NCI-H2029 (cell line): ENCODE results near the gene IDI2.
A peak's percentile ranks its signal among the peaks of the same experiment; 100 is the strongest.

Experiments used
- DNase-seq: peaks from one replicate; lab custom pipeline; 2025; lab: John Stamatoyannopoulos, UW

IDI2 gene

DNA sequence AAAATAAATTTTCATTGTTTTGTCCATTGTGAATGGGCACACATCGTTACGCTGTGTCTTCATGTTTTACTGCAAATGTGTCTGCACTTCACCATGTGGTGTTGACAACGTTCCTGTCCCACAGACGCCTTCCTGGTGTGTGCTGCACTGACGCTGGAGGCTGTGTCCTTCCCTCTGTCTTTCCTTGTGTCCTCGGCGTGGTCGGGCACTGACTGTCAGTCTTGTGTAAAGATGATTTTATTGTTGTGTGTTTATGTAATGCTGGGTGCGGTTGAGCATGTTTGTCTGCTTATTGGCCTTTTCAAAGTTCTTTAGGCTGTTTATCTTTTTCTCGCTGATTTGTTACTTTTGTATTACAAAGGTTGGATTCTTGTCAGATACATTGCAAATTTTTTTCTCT lies 18.1 kb downstream of the IDI2 start:
- DNase-seq, result no peak

GRCh38 chr10:1006573-1006972 lies 19.1 kb downstream of the IDI2 start:
- DNase-seq, result no peak

GRCh38 chr10:1003884-1004670 lies 21.6 kb downstream of the IDI2 start:
- DNase-seq, result no peak

- DNase-seq, result no peak
Measured at GRCh38 chr10:1002425-1003006, 23.1 kb downstream of the IDI2 start.

GRCh38 chr10:997266-998022 lies 28.2 kb downstream of the IDI2 start:
- no peak for DNase-seq

GRCh38 chr10:996031-996430 lies 29.6 kb downstream of the IDI2 start:
- DNase-seq, result no peak

DNA sequence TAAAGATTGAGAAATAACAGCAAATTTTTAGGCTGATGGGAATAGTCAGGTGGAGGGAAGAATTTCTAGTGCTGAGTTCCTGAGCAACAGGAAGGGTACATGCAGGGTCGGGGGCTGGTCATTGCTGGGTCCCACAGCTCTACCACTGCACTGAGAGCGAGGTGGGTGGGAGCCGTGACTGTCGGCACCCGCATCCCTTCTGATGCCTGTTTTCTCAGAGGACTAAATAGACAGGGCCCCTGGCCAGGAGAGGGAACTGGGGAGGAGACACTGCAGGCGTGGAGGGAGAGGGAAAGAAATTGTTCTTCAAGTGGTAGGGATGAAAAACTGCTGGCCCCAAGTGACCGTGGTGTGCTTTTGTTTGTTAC lies 30.1 kb downstream of the IDI2 start:
- DNase-seq, result no peak

DNA sequence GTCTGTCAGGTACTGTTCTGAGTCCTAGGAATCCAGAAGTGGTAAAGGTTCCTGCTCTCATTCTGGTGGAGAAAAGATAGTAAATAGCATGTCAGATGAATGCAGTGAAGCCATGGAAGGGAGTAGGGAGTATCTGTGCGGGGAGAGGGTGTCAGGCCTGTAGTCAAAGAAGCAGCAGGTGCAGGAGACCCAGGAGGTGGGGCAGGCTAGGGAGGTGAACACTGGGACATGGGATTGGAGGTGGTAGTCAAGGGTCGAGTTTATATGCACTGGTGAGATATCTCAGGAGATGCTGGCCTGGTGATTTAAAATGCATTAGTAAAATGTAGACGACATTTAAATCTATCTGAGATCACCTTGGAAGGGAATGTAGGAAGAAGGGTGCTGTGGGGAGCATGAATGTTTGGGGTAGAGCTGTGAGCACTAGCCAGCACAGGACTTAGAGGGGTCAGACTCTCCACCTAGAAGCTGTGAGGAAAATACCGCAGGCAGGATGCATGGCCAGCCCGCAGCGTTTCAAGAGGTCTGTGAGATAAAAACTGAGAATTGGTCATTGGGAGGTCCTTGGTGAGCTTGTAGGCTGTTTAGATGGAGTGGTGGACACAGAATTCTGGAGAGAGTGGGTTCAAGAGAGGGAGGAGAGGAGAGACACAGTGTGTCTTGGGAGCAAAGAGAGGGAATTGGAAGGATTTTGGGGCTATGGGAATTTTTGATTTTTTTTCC lies 30.7 kb downstream of the IDI2 start:
- no peak for DNase-seq

DNA sequence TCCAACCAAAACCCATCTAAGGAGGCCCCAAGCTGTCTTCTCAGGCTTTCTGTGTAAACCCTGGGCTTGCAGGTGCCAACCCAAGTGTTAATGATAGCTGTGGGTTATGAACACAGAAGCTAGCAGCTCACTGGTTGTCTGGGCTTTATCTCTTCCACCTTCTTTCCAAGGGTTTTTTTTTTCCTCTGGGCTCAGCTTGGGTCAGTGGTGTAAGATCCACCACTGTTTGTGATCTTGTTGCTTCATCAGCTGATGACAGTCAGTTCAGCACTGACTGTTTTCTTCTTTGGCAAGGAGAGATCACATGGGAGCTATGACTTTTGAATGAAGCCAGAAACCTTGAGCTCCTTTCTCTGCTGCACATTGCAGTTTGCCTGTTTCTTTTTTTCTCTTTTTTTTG lies 32.8 kb downstream of the IDI2 start:
- DNase-seq, result no peak

DNA sequence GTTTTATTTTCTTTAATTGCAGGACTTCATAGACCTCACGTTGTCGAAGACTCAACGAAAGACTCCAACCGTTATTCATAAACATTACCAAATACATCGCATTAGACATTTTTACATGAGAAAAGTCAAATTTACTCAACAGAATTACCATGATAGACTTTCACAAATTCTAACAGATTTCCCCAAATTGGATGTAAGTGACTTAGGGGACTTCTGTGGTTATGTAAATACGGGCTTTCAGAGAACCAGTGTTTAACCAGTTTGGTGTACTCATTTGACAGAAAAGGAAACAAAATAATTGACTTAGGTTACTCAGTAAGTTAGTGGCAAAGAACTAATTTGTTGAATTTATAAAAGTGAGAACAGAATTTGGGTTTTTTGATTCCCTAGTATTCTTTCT lies 33.2 kb downstream of the IDI2 start:
- DNase-seq, result no peak

GRCh38 chr10:990808-991207 lies 34.9 kb downstream of the IDI2 start:
- DNase-seq, result no peak

DNA sequence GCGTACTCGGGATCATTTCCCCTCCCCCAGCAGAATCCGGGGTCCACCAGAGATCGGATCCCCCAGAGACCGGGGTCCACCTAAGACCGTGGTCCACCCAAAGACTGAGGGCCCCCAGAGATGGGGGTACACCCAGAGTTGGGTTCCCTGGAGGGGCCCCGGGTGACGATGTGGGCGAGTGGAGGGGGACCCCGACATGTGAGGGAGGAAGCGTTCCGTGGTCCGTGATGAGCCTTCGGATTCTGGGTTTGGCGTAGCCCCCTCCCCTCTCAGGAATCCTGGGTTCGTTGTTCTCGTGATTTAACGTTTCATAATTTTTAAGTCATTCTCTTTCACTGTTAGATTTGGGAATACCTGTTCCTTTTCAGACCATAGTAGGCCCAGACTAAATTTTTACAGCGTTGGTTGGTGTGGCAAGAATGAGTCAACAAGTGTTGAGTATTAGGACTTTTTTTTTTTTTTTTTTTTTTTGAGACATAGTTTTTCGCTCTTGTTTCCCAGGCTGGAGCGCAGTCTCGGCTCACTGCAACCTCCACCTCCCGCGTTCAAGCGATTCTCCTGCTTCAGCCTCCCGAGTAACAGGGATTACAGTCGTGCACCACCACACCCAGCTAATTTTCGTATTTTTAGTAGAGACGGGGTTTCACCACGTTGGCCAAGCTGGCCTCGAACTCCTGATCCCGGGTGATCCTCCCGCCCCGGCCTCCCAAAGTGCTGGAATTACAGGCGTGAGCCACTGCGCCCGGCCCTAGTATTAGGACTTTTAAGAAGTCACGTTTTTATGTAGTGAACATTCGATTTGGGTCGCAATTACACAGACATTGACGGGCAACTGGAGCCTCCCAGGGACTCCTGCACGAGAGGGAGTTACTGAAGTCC lies 36.8 kb downstream of the IDI2 start:
- no peak for DNase-seq

DNA sequence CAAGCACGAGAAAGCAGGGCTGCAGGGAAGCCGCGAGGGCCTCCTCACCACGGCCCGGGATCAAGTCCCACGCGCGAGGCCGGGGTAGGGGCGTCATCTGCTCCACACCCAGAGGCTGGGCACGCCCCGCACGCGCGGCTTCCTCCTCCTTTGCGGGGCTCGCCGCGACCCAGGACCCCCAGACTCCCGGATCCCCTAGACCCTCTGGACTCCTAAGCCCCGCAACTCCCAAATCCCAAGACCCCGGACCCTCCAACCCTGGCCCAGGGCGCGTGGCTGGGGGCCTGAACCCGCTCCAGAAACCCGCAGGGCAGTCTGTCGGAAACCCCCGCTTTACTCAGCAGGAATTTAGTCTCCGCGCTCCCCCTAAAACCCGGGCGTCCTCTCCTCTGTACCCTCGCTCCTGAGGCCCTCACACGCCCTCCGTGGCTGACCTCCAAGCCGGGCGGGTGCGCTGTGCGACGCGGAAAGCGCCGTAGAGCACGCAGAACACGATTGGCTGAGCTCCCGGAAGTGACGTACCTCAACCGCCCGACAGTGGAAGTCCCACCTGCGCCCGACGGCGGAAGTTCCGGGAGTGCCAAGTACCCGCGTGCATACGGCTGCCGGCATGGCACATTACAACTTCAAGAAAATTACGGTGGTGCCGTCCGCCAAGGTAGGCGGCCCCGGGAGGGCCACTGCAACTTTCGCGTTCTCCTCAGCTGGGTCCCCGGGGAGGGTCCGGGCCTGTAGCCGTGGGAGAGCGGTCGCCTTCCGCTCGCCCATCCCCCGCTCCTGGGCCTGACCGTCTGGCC lies 37.6 kb downstream of the IDI2 start, which contains the start of gene GTPBP4:
TSS of gene GTPBP4 (plus strand) at position 565 of the 797 bp plus-strand sequence. CDS start at position 611, 46 bp downstream.
- DNase-seq, result peak; percentile 89

- no peak for DNase-seq
Measured at GRCh38 chr10:987620-987869, 38.1 kb downstream of the IDI2 start.

GRCh38 chr10:986881-987619 lies 38.6 kb downstream of the IDI2 start:
- no peak for DNase-seq

- DNase-seq, result peak; percentile 80
Measured at GRCh38 chr10:986137-986825, 39.4 kb downstream of the IDI2 start.

DNA sequence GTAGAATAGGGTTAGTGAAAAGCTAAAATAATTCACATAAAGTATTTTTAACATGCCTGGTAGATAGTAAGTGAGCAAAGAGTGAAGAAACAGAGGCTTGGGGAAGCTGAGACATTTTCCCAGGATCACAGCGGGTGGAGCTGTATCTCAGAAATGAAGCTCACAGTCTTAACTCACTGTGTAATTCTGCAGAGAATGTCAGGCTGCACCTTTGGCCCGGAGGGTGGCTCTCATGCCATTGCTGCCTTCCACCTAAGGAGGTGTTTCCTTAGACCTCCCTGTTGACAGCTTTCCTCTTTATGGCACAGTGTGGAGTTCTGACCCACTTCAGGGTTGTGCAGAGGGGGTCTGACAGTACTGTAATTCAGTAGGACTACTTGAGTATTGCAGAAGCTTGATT lies 40.3 kb downstream of the IDI2 start:
- DNase-seq, result no peak

DNA sequence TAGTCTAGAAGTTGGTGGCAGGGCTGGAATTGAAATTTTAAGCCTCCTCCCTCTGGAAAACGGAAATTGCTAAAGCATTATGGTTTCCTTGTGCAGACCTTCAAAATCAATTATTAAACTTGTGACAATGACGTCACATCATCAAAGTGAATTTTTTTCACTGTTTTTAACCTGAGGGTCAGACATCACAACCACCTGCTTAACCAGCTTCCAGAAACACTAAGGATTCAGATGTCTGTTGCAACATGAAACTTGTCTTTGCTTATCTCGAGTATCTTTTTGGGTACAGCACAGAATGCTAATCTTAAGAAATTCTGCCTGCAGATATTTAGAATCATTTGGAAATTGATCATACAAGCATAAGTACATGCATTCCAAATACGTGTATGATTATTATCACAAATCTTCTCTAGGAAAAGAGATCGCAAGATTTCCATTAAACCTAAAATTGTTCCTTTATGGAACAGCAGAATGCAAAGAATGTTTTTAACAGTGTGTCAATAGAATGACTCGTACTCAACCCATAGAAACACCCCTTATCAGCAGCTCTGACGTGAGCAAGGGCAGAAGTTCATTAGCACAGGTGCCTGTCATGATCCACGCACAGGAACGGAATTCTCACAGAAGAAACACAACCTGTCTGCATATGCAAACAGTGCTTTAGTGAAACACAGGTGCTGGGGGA lies 41.5 kb downstream of the IDI2 start:
- DNase-seq, result no peak

DNA sequence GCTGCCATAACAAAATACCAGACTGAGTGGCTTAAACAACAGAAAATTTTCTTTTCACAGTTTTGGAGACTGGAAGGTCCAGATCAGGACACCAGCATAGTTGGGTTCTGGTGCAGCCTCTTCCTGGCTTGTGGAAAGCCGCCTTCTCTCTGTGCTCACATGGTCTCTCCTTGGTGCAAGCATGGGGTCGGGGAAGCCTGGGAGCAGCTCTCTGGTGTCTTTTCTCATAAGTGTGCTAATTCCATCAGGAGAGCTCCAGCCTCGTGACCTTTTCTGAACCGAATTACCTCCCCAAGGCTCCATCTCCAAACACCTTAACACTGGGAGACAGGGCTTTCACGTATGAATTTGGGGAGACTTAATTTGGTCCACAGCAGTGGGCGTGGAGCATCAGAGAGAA lies 42.3 kb downstream of the IDI2 start:
- DNase-seq, result no peak
